Measurements from ENCODE around the gene CDC42EP4.

DNA sequence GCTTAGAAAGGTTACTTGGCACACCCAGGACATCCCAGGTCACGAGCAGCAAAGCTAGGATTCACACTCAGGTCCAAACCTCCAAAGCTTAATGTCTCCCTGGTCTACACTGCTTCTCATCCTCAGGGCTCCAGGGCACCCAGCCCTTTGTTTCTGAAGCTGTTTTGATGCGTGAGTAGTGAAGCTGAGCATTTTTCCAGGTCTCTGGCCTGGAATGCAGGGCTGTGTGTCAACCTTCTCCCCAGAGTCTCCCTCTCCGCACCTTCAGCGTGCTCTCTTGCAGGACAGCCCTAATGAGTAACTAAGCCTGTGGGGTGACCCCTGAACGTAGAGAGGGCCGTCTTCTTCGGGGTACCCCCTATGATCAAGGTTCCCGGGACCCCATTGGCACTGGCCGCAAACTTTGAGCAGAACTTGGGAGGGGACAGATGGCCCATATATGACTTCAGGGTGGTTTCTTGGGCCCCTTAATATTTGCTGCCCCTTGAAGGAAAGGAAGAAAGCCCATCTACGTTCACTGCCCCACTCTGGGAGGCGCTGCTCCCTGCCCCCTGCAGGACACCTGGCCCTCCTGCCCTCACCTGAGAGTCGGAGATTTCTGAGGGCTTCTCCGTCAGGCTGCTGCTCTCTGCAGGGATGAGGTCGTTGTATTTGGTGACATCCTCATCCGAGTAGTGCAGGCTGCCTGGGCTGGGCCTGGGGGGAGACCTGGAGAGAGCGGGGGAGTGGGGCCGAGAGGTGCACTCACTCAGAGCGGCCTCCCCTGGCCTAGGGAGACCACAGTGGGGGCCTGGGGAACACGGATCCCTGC lies 36.4 kb upstream of the CDC42EP4 start:
- TF ChIP-seq, protein P1, sequence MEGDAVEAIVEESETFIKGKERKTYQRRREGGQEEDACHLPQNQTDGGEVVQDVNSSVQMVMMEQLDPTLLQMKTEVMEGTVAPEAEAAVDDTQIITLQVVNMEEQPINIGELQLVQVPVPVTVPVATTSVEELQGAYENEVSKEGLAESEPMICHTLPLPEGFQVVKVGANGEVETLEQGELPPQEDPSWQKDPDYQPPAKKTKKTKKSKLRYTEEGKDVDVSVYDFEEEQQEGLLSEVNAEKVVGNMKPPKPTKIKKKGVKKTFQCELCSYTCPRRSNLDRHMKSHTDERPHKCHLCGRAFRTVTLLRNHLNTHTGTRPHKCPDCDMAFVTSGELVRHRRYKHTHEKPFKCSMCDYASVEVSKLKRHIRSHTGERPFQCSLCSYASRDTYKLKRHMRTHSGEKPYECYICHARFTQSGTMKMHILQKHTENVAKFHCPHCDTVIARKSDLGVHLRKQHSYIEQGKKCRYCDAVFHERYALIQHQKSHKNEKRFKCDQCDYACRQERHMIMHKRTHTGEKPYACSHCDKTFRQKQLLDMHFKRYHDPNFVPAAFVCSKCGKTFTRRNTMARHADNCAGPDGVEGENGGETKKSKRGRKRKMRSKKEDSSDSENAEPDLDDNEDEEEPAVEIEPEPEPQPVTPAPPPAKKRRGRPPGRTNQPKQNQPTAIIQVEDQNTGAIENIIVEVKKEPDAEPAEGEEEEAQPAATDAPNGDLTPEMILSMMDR (IDR thresholded peaks at IDR 0.05; ENCODE audit: low read depth, low read length, poor library complexity, severe bottlenecking): no peak
- no peak for TF ChIP-seq EZH2phosphoT487 (IDR thresholded peaks at IDR 0.05; ENCODE audit: borderline replicate concordance, low read length)

Measured in DOHH2 (cell line).